HG03575 (cell line): Measurements from ENCODE around the gene OCIAD1.

ENCODE experiments used
- ATAC-seq: cut with Tn5 transposase; IDR thresholded peaks from one replicate; pipeline ENCODE4 v1.9.1; 2021; ENCODE audit not compliant: unreplicated experiment, insufficient number of reproducible peaks, low FRiP score; ENCODE audit errors: extremely low read depth

Gene OCIAD1

DNA sequence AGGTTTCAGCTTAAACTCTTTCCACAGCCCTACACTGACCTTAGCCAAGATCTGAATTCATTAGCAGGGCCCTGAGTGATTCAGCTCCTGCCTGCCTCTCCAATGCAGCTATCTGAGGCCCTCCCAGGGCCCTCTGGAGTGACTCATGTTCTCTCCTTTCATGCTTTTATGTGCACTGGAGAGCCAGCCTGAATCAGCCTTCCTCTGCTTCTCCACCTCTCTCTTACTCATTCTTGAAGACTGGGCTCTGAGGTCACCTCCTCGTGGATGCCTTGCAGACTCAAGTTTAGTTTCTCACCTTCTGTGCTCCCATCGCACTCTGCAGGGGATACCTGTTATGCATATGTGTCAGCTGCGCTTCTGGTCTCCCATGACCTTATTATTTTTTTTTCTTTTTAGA is 78.8 kb downstream of the OCIAD1 start:
- no peak for ATAC-seq

DNA sequence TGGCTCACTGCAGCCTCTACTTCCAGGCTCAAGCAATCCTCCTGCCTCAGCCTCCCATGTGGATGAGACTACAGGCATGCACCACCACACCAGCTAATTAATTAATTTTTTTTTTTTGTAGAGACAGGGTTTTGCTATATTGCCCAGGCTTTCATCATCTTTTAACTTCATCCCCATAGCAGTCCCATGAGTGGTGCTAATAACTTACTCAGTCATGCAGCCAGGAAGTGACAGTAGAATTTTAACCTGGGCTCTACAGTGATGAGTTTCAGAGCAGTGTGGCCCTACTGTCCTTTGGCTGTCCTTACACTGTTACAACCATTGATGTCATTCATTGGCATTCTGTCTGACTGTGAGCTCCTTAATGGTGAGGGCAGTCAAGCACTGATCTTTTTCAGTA is 79.6 kb downstream of the OCIAD1 start:
- no peak for ATAC-seq
